SK-N-DZ (cell line): ENCODE measurements around the gene NEO1.
A peak's percentile ranks its signal among the peaks of the same experiment; 100 is the strongest.

Experiments
- DNase-seq: peaks from one replicate; pipeline ENCODE4 v3.0.0-alpha.2; 2015; ENCODE audit warnings: low spot score

Gene NEO1

DNA sequence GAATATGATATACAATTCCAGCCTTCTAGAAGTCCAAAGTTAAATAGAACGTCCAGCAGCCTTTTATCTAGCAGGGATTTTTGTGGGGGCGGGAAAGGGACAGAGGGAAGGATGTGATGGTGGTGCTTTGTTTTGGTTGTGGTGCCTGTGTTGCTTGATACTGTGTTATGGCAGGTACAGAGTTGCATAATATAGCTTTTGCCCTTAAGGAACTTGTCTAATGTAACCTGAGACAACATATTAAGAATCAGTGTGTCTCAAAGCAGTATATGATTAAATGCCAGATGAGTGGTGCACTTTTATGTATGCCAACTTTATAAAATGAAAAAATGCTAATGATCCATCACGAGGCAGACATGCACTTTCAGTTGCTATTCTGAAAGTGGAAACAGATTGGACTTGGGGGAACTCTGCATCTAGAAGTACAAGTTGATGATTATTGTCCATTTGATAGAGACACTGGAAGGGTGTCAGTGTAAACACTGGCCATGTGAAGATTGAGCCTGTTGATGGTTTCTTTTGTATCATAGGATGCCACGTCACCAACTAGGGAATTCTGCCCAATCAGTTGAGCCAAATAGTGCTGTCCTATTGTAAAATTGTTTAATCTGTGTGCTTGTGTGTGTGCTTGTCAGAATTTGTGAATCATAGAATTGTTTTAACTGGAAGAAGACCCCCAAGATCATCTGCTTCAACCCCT lies 23.0 kb downstream of the NEO1 start:
- DNase-seq, result no peak

DNA sequence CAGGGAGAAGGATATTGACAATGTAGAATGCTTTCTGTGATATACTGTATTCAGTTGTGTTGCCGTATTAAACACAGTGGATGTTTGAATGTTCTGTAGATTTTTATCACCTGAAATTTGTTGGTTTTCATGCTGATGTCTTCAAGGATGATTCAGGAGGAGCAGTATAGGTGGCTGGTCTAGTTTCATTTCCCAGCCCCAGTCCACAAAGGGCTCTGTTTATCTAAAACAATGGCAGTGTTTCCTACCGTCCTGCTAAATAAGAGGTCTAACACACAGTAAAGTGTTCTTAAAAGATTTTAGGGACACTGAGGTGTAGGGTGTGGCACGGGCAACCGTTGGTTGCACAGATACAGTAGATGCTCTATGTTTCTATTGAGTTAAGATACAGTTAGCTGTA lies 26.0 kb downstream of the NEO1 start:
- no peak for DNase-seq

DNA sequence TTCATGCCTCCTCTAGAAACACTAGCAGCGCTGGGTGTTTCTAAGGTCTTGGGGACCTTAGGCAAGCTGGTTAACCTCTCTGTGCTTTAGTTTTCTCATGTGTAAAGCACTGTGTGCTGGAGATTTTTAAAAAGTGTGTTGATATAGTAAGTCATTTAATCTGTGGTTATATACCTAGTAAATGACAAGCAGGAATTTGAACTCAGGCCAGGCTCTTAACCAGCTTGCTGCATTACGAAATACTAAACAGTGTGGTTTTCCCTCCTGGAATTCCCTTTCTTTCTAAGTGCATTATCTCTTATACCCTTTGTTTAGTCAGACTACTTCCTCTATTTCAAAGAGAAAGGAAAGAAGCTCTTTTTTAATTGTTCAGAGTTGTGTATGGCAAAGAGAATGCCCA lies 26.5 kb downstream of the NEO1 start:
- no peak for DNase-seq

DNA sequence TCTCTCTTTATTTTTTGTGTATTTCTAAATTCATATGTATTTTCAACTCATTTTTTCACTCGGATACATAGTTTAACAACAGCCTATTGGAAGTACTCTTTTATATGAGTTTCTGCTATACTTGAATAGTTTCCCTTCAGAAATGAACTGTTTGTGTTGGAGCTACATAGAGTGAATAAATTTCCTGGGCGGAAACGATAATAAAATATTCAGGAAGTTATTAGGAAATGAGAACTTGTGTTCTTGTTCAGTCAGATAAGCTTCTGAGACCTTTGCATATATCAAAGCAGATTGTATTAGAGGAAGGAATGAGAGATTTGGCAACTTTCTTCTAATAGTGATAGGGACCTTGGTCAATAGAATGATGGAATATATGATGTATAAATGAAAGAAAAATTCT lies 27.3 kb downstream of the NEO1 start:
- DNase-seq, result no peak

DNA sequence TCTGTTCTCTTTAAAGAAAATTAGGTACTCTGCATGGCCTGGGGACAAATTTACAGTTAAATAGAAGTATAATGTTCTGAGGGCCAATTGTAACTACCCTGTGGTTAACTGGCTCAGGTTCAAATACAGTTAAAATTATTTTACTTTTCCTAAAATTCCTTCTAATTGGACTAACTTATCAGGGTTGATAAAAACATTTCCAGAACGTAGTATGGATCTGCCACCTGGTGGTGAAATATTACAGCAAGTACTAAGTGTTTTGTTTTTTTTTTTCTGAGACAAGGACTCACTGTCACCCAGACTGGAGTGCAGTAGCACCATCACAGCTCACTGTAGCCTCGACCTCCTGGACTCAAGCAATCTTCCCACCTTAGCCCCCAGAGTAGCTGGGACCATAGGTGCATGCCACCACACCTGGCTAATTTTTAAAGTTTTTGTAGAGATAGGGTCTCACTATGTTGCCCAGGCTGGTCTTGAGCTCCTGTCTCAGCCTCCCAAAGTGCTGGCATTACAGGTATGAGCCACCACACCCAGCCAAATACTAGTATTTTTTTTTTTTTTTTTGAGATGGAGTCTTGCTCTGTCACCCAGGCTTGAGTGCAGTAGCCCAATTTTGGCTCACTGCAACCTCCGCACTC lies 29.2 kb downstream of the NEO1 start:
- peak; percentile 48 for DNase-seq

DNA sequence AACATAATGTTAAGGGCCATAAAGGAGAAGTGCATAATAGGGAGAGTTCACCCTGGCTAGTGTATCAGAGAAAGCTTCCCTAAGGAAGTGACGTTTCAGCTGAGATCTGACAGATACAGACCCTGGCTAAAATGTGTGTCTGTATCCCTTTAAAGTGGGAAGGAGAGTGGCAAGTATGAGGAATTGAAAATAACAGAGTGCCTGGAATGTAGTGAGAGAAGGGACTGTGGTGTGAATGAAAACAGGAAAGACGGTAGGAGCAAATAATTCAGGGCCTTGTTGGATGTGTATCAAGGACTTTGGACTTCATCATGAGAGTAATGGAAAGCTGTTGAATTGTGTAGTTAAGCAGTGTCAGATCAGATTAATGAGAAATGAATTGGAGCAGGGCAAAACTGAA lies 30.5 kb downstream of the NEO1 start:
- peak; percentile 9 for DNase-seq

DNA sequence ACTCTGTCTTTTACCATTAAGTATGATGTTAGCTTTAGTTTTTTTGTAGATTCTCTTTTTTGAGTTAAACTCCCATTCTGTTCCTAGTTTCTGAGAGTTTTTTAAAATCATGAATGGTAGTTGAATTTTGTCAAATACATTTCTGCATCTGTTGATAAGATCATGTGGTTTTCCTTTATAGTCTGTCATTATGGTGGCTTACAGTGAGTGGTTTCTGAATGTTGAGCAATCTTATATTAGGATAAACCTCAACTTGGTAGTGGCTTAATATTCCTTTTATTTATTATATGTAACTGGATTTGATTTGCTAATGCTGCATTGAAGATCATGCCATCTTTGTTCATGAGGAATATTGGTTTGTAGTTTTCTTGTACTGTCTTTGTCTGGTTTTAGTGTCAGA lies 34.8 kb downstream of the NEO1 start:
- no peak for DNase-seq

DNA sequence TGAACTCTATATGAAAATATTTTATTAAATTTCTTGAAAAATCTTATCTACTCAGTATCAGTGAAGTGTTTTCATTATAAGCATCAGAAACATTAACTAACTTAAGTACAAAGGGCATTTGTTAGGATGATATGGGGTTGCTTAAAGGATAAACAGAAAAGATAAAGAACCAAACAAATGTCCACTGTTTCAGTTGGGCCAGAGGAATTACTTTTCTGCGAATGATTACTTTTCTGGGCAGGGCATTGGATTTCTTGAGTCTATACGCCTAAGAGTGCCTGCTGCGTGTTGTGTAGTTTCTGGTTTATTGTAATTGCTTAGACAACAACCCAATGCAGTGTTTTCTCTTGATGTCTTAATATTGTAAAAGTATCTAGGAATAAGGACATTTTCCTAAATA lies 52.8 kb downstream of the NEO1 start:
- no peak for DNase-seq

DNA sequence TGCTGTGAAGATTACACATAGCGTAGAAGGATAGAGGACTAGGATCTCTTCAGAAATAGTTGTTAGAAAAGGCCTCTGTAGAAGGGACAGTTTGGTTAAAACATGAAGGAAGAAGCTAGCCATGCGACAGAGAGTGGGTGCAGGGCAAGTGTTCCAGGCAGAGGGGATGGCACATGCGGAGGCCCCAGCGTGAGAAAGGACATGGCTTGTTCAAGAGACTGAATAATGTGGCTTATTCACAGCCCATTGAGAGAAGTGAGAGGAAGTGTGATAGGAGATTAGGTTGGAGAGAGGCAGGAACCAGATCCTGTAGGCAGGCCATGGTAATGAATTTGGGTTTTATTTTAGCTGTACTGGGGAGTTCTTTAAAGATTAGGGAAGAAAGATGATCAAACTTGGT lies 56.4 kb downstream of the NEO1 start:
- DNase-seq, result no peak

DNA sequence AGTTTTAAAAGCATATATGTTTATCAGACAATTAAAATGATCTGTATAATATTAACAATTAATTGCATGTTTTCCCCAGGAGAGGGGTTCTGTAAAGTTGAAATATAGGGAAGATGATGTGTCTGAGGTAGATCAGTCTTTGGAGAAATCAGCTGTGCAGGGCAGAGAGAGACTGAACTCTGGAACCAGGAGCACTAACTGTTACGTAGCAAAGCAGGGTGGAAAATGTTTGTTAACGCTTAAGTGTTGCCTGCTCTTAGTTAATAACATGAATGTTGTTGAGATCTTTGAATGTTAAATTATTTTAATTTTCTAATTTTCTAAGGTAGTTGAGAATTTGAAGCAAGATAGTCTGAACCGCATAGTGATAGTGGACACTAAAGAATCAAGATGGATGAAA lies 57.5 kb downstream of the NEO1 start:
- DNase-seq, result no peak

DNA sequence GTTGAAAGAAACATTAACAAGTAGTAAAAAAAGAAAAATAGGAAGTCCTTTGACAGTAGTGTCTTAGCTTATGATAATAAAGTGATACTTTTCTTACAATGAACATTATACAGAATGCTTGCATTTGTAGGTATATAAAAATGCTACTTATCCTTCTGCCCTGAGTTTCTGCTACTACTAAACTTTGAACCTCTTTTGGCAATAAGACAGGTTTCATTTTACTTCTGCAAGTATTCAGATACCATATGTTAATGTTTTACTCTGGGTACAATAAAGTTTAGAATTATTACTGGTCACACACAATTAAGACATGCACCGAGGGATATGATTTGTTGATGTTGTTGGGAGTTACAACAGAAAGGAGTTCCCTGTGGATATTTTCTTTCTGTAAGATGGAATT lies 57.9 kb downstream of the NEO1 start:
- DNase-seq, result no peak

DNA sequence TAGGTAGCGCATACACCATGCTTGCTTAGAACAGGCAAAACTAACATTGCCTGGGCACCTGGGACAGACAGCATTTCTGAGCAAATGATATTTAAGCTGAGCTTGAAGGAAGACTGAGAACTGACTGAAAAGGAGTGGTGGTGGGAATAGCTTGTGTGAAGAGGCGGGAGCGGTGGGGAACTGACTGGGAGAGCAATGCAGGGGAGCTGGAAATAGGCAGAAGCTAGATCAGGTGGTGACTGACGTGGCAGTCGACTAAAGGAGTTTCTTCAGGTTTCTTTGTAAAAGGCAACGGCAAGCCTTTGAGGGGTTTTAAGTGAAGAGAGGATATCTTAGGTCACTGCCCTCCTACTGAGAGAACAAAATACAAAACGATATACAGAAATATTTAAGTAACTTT lies 61.8 kb downstream of the NEO1 start:
- DNase-seq, result no peak

DNA sequence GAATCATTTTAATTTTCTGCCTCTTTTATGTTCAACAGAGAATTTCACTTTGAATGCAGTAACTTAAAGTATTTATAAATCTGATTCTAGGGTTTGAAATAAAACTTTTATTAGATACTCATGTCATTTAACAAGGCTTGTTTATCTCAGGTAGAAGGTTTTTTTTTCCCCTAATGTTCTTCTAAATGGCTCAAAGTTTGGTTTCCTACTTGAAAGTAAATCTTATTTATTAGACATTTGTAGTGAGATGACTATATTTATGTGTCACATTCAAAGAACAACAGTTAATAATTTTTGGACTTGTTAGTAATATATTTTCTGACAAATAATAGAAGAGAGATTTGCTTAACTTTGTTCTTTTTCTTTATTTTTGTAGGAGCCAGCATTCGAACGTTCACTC lies 63.9 kb downstream of the NEO1 start:
- no peak for DNase-seq

DNA sequence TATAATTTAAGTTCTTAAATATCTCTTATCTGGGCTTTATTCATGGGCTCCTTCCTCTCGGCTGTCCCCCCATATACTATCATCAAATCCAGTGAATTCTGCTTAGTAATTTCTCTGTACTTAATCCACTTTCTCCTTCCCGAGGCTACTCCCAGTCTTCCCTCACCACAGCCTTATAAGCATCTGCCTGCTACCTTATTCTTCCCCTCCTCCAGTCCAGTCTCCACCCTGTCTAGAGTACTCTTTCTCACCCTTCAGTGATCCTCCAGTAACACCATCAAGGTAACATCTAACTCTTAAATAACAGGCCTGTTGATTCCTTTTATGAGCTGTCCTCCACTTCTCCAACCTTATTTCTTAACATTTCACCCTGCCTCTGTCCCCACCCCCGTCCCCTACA lies 65.8 kb downstream of the NEO1 start:
- DNase-seq, result no peak

DNA sequence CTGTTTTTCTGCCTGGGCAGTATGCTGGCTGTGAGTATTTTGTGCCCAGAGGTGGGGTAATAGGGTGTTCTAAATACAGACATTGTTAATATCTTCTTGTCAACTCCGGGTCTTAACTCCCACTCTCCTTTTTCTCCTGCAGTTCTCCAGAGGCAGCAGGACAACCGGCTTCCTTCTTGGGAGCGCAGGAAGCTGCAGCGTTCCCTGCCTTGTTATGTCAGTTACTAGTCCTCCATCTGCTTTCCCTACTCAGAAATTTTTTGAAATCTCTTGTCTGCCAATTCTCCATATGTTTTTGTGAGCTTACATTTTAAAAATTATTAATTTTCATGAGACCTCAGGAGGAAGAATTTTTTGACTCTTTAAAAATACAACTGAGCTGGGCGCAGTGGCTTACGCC lies 67.2 kb downstream of the NEO1 start:
- DNase-seq, result no peak

DNA sequence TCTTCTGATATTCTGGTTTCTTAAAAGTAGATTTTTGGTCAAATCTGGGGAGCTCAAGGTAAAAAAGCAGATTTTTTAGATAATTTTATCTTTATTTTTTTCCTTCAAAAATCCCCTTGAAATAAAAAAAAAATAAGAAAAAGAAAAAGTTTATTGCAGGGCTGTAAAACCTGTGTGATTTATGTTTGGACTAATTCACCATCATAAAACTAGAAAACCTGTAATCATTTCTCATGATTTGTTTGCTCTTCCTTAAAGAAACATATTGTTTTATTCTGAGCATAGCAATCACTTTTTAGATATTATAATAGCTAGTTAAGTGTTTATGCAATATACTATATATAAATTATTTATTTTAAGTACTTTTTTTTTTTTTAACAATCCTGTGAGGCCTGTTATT lies 68.0 kb downstream of the NEO1 start:
- DNase-seq, result no peak

DNA sequence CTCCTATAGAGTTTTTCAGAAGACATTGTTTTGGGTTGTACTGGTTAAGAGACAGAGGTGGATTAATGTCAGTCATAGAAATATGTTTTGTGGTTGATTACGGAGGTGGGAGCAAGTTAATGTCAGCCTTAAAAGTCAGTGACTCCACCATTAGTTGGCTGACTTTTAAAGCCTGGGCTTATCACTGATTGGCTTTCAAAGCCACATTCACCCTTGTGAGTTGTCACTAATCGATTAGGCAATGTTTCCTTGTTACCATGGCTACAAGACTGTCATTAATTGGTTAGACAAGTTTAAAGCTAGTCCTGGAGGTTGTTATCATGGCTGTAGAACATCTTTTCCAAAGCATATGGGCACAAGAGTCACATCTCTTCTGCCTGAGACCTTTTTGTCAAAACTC lies 73.0 kb downstream of the NEO1 start:
- no peak for DNase-seq

DNA sequence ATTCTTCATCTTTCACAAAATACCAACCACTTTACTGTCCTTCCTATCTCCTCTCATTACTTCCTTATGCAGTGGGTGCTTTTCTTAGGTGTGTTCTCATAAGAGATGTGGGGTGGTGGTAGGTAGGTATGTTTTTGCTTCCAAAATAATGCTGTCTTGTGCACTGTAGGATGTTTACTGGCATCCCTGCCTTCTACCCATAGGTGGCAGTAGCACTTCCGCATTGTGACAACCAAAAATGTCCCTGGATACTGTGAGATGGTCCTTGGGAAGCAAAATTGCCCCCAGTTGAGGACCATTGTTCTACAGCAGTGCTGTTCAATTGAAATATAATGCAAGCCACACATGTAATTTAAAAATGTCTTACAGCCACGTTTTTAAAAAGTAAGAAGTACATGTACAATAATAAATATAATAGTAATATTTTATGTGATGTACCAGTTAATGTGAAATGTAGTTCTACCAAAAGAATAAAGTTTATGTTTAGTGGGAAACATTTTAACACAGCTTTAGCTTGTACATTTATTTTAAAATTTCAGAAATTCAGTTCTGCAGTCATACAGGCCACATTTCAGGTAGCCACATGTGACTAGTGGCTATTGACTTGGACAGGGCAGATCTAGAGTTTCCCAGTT lies 75.2 kb downstream of the NEO1 start:
- peak; percentile 52 for DNase-seq

DNA sequence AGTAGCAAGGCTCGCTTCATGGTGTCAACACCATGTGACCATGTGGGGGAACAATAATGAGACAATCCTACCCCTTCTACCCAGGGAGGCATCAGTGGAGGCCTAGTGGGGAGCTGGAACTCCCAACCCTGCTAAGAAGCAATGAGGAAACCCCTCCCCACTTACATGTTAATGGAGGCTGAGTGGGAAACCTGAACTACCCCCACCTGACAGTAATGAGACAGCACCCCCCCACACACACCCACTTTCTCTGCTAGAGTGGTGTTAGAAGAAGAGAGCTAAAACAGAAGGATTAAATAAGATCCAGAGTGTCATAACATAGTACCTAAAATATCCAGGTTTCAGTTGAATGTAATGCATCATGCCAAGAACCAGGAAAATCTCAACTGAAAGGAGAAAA lies 78.6 kb downstream of the NEO1 start:
- no peak for DNase-seq

DNA sequence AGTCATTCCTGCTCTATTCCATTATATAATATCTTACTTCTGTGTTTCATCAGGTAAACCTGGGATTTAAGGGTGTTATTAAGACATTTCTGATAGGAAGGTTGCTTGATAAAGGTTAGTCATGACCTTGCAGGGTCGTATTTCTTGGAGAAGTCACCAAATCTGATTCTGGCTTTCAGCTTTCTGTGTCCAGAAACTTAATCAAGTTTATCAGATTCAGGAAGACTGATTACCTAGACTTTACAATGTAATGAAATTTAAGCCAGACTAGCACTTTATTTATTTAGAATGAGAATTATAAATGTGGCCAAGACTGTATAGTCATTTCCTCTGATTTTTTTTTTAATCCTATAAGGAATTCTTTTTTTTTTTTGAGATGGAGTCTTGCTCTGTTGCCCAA lies 81.9 kb downstream of the NEO1 start:
- DNase-seq, result peak; percentile 59

DNA sequence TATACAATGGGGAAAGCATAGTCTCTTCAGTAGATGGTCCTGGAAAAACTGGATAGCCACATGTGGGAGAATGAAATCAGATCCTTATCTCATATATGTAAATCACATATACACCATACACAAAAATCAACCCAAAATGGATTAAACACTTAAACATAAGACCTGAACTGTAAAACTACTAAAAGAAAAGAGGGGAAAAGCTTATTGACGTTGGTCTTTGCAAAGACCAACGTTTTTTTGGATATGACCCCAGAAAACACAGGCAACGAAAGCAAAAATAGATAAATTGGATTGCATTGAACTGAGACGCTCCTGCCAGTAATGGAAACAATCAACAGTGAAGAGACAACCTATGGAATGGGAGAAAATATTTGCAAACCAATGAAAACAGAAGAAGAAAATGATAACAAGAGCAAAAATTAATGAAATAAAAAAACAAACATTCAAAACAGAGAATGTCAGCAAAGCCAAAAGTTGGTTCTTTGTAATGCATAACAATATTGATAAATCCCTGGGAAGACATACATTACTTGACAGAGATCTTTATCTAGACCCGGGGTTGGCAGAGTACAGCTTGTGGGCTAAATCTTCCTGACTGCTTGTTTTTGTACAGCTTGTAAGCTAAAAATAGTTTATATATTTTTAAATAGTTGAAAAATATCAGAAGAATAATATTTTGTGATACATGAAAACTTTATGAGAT lies 86.9 kb downstream of the NEO1 start:
- peak; percentile 7 for DNase-seq

DNA sequence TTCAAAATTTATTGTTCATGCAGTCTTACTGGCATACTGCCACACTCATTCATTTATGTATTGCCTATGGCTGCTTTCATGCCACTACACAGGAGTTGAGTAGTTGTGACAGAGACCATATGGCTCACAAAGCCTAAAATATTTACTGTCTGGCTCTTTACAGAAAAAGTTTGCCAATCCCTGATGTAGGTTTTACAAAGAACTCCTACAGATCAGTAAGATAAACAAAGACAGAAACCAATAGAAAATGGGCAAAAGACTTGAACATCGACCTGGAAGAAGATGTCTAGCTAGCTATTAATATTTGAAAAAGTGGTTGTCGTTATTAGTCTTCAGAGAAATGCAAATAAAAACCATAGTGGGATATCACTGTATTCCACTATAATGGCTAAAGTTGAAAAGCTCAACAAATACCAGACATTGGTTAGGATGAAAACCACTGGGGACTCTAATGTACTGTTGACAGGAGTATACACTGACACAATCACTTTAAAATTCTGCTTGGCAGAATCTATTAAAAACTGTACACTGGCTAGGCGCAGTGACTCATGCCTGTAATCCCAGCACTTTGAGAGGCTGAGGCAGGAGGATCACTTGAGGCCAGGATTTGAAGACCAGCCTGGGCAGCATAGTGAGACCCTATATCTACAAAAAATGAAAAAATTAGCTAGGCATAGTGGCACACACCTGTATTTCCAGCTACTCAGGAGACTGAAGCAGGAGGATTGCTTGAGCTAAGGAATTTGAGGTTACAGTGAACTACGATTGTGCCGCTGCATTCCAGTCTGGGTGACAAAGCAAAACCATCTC lies 87.7 kb downstream of the NEO1 start:
- no peak for DNase-seq
